HepG2 (cell line): ENCODE data around the gene C20orf96. TPM values are rescaled to one million over a fixed set of nuclear protein-coding genes. Genes with fewer than 3 reads are reported as not detected.
A peak's percentile ranks its signal among the peaks of the same experiment; 100 is the strongest.

Source experiments
- ADNP ChIP-seq: sonication (generic); formaldehyde crosslinking; IDR thresholded peaks from 2 replicates; pipeline ENCODE4 v1.4.0; 2020; ENCODE audit warnings: missing genetic modification reagents
- ARNT ChIP-seq: fragments of 450-650 bp; IDR thresholded peaks from 2 replicates; pipeline ENCODE4 v1.6.1; 2017
- CCDC6 ChIP-seq: sonication (generic); formaldehyde crosslinking; IDR thresholded peaks from 2 replicates; pipeline ENCODE4 v1.8.1; 2022; ENCODE audit warnings: mild to moderate bottlenecking, missing genetic modification reagents, moderate library complexity
- DNMT1 ChIP-seq: sonication (generic); formaldehyde crosslinking; IDR thresholded peaks from 2 replicates; pipeline ENCODE4 v1.5.1; 2020; ENCODE audit warnings: mild to moderate bottlenecking, missing genetic modification reagents
- KDM4B ChIP-seq: sonication (generic); formaldehyde crosslinking; IDR thresholded peaks from 2 replicates; pipeline ENCODE4 v1.4.0; 2020; ENCODE audit warnings: missing genetic modification reagents
- NR2F6 ChIP-seq, 2 experiments: IDR thresholded peaks; 2 replicates each; pipeline ENCODE4 v1.6.1; 2016; ENCODE audit warnings: antibody characterized with exemption in 1 of 2, mild to moderate bottlenecking in 1 of 2
- PPARG ChIP-seq: conservative IDR thresholded peaks from 2 replicates; pipeline ENCODE4 v1.6.1; 2016; ENCODE audit warnings: missing biosample characterization, missing genetic modification reagents
- SIN3A ChIP-seq: IDR thresholded peaks from 2 replicates; pipeline ENCODE4 v1.6.1; 2011; ENCODE audit warnings: low read depth, mild to moderate bottlenecking, control low read depth, low read length, borderline replicate concordance
- SRSF9 ChIP-seq: fragments of 200-400 bp; formaldehyde crosslinking; IDR thresholded peaks from 2 replicates; pipeline ENCODE4 v1.6.1; 2018; ENCODE audit warnings: borderline replicate concordance, mild to moderate bottlenecking, low read depth, low read length; ENCODE audit not compliant: insufficient read depth, poor library complexity, severe bottlenecking
- ZBTB20 ChIP-seq: sonication (generic); formaldehyde crosslinking; IDR thresholded peaks from 2 replicates; pipeline ENCODE4 v1.8.1; 2023; ENCODE audit warnings: missing genetic modification reagents, low read depth, mild to moderate bottlenecking, borderline replicate concordance
- ZNF235 ChIP-seq: sonication (generic); formaldehyde crosslinking; IDR thresholded peaks from 2 replicates; pipeline ENCODE4 v1.8.1; 2023; ENCODE audit warnings: mild to moderate bottlenecking, missing genetic modification reagents, borderline replicate concordance
- ZNF496 ChIP-seq: sonication (generic); formaldehyde crosslinking; IDR thresholded peaks from 2 replicates; pipeline ENCODE4 v1.8.1; 2023; ENCODE audit warnings: mild to moderate bottlenecking, moderate library complexity, missing genetic modification reagents; ENCODE audit not compliant: insufficient replicate concordance
- ZNF737 ChIP-seq: sonication (generic); formaldehyde crosslinking; IDR thresholded peaks from 2 replicates; pipeline ENCODE4 v1.5.0; 2020; ENCODE audit warnings: missing genetic modification reagents, mild to moderate bottlenecking, borderline replicate concordance
- ZNF766 ChIP-seq: sonication (generic); formaldehyde crosslinking; IDR thresholded peaks from 2 replicates; pipeline ENCODE4 v1.5.0; 2020; ENCODE audit warnings: missing genetic modification reagents, borderline replicate concordance
- ZSCAN31 ChIP-seq: sonication (generic); formaldehyde crosslinking; IDR thresholded peaks from 2 replicates; pipeline ENCODE4 v1.5.0; 2020; ENCODE audit warnings: low read depth, mild to moderate bottlenecking, missing genetic modification reagents
- polyA plus RNA-seq, 8 experiments: library from polyadenylated mRNA; depleted of rRNA in 3 of 8; stranded (reverse) in 7 of 8; unstranded in 1 of 8; fragments of >200 nt; fragmentation: Illumina TruSeq in 4 of 8; extraction: Trizol in 4 of 8; gene quantifications; 2 replicates each; pipeline versions ENCODE4 v1.2.1 to v1.2.3, GENCODE V29; 2011 to 2016; ENCODE audit warnings: low read depth in 4 of 8, missing spikeins in 1 of 8, mixed read lengths in 1 of 8; ENCODE audit not compliant: insufficient read depth in 1 of 8
- total RNA-seq, 5 experiments: library from RNA; depleted of rRNA; stranded (reverse); fragments of >200 nt; fragmentation: Illumina TruSeq; extraction: Trizol; gene quantifications; 2 replicates each; pipeline ENCODE4 v1.2.3, GENCODE V29; 2016; ENCODE audit warnings: low read depth in 1 of 5
- TF ChIP-seq, protein P1 (sequence below): IDR thresholded peaks from 2 replicates; pipeline ENCODE4 v1.6.1; 2016; ENCODE audit warnings: mild to moderate bottlenecking
- TF ChIP-seq, protein P2 (sequence below): sonication (generic); formaldehyde crosslinking; IDR thresholded peaks from 2 replicates; pipeline ENCODE4 v1.5.0; 2020; ENCODE audit warnings: missing genetic modification reagents
- TF ChIP-seq, protein P3 (sequence below): IDR thresholded peaks from 2 replicates; pipeline ENCODE4 v1.6.1; 2016
- TF ChIP-seq, protein P4 (sequence below): sonication (generic); formaldehyde crosslinking; conservative IDR thresholded peaks from 2 replicates; pipeline ENCODE4 v1.5.0; 2020; ENCODE audit warnings: missing genetic modification reagents
- TF ChIP-seq, protein P5 (sequence below): sonication (generic); formaldehyde crosslinking; IDR thresholded peaks from 2 replicates; pipeline ENCODE4 v1.4.0; 2020; ENCODE audit warnings: missing genetic modification reagents
- TF ChIP-seq, protein P6 (sequence below): sonication (generic); formaldehyde crosslinking; IDR thresholded peaks from 2 replicates; pipeline ENCODE4 v1.4.0; 2020; ENCODE audit warnings: mild to moderate bottlenecking, missing genetic modification reagents
- TF ChIP-seq, protein P7 (sequence below): sonication (generic); formaldehyde crosslinking; IDR thresholded peaks from 2 replicates; pipeline ENCODE4 v1.4.0; 2020; ENCODE audit warnings: missing genetic modification reagents

C20orf96 gene
- total and polyA plus RNA-seq, 2 of the 13 experiments (the other 11 are each of a cell fraction or from before 2014, with no cell fraction given), result 3.8 to 20.6 TPM

DNA sequence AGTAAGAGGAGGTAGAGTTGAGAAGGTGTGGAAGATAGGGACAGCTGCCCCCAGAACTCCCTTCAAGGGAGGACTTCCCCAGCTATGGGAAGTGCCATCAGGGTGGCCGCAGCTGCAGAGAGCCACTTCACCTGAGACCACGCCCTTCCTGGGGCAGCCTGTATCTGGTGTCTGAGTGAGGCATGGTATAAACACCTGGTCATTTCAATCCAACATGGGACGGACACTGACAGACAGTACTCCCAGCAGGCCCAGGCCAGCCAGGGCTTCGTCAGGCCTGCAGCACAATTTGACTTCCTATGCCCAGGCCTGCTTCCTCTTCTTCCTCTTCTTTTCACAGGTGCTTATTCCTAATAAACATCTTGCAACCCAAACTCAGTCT lies 39.3 kb upstream of the C20orf96 start (continued):
- TF ChIP-seq ZNF235 (CRISPR knock-in tag) (no peak), ADNP (CRISPR knock-in tag) (no peak), DNMT1 (CRISPR knock-in tag) (no peak), CCDC6 (CRISPR knock-in tag) (no peak), ZNF496 (no peak), SIN3A (0 out of 2 replicates have a peak, but pooled peaks have one; percentile 38), ZNF737 (no peak), ZBTB20 (no peak), SRSF9 (no peak), ZNF766 (CRISPR knock-in tag) (no peak), PPARG (no peak), NR2F6 (IDR thresholded peaks at IDR 0.05) (no peak), NR2F6 (CRISPR knock-in tag; IDR thresholded peaks at IDR 0.05) (no peak), ARNT (no peak), KDM4B (CRISPR knock-in tag) (no peak), ZSCAN31 (0 out of 2 replicates have a peak, but pooled peaks have one; percentile 4)
- TF ChIP-seq, protein P1, sequence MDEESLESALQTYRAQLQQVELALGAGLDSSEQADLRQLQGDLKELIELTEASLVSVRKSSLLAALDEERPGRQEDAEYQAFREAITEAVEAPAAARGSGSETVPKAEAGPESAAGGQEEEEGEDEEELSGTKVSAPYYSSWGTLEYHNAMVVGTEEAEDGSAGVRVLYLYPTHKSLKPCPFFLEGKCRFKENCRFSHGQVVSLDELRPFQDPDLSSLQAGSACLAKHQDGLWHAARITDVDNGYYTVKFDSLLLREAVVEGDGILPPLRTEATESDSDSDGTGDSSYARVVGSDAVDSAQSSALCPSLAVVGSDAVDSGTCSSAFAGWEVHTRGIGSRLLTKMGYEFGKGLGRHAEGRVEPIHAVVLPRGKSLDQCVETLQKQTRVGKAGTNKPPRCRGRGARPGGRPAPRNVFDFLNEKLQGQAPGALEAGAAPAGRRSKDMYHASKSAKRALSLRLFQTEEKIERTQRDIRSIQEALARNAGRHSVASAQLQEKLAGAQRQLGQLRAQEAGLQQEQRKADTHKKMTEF (CRISPR knock-in tag), result no peak
- TF ChIP-seq, protein P2, sequence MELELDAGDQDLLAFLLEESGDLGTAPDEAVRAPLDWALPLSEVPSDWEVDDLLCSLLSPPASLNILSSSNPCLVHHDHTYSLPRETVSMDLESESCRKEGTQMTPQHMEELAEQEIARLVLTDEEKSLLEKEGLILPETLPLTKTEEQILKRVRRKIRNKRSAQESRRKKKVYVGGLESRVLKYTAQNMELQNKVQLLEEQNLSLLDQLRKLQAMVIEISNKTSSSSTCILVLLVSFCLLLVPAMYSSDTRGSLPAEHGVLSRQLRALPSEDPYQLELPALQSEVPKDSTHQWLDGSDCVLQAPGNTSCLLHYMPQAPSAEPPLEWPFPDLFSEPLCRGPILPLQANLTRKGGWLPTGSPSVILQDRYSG (CRISPR knock-in tag), result no peak
- TF ChIP-seq, protein P3, sequence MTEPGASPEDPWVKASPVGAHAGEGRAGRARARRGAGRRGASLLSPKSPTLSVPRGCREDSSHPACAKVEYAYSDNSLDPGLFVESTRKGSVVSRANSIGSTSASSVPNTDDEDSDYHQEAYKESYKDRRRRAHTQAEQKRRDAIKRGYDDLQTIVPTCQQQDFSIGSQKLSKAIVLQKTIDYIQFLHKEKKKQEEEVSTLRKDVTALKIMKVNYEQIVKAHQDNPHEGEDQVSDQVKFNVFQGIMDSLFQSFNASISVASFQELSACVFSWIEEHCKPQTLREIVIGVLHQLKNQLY (CRISPR knock-in tag), result no peak
- TF ChIP-seq, protein P4, sequence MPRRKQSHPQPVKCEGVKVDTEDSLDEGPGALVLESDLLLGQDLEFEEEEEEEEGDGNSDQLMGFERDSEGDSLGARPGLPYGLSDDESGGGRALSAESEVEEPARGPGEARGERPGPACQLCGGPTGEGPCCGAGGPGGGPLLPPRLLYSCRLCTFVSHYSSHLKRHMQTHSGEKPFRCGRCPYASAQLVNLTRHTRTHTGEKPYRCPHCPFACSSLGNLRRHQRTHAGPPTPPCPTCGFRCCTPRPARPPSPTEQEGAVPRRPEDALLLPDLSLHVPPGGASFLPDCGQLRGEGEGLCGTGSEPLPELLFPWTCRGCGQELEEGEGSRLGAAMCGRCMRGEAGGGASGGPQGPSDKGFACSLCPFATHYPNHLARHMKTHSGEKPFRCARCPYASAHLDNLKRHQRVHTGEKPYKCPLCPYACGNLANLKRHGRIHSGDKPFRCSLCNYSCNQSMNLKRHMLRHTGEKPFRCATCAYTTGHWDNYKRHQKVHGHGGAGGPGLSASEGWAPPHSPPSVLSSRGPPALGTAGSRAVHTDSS, result no peak
- TF ChIP-seq, protein P5, sequence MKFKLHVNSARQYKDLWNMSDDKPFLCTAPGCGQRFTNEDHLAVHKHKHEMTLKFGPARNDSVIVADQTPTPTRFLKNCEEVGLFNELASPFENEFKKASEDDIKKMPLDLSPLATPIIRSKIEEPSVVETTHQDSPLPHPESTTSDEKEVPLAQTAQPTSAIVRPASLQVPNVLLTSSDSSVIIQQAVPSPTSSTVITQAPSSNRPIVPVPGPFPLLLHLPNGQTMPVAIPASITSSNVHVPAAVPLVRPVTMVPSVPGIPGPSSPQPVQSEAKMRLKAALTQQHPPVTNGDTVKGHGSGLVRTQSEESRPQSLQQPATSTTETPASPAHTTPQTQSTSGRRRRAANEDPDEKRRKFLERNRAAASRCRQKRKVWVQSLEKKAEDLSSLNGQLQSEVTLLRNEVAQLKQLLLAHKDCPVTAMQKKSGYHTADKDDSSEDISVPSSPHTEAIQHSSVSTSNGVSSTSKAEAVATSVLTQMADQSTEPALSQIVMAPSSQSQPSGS (CRISPR knock-in tag), result no peak
- TF ChIP-seq, protein P6, sequence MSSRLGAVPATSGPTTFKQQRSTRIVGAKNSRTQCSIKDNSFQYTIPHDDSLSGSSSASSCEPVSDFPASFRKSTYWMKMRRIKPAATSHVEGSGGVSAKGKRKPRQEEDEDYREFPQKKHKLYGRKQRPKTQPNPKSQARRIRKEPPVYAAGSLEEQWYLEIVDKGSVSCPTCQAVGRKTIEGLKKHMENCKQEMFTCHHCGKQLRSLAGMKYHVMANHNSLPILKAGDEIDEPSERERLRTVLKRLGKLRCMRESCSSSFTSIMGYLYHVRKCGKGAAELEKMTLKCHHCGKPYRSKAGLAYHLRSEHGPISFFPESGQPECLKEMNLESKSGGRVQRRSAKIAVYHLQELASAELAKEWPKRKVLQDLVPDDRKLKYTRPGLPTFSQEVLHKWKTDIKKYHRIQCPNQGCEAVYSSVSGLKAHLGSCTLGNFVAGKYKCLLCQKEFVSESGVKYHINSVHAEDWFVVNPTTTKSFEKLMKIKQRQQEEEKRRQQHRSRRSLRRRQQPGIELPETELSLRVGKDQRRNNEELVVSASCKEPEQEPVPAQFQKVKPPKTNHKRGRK (CRISPR knock-in tag), result no peak
- TF ChIP-seq, protein P7, sequence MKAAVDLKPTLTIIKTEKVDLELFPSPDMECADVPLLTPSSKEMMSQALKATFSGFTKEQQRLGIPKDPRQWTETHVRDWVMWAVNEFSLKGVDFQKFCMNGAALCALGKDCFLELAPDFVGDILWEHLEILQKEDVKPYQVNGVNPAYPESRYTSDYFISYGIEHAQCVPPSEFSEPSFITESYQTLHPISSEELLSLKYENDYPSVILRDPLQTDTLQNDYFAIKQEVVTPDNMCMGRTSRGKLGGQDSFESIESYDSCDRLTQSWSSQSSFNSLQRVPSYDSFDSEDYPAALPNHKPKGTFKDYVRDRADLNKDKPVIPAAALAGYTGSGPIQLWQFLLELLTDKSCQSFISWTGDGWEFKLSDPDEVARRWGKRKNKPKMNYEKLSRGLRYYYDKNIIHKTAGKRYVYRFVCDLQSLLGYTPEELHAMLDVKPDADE (CRISPR knock-in tag), result no peak
